ENCODE data around the gene FFAR4.

DNA sequence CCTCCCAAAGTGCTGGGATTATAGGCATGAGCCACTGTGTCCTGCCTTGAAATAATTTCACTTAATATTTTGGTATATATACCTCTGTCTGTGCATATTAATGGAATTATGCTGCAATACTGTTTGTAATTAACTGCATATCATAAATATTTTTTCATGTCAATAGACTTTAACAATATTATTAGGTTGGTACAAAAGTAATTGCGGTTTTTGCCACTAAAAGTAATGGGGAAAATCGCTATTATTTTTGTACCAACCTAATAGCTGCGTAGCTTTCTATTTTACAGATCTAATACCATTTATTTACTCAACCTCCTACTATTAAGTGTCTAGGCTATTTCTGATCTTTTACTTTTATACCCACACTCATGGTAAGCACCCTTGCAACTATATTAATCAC is 42.0 kb downstream of the FFAR4 start:
- TF ChIP-seq, protein P1, sequence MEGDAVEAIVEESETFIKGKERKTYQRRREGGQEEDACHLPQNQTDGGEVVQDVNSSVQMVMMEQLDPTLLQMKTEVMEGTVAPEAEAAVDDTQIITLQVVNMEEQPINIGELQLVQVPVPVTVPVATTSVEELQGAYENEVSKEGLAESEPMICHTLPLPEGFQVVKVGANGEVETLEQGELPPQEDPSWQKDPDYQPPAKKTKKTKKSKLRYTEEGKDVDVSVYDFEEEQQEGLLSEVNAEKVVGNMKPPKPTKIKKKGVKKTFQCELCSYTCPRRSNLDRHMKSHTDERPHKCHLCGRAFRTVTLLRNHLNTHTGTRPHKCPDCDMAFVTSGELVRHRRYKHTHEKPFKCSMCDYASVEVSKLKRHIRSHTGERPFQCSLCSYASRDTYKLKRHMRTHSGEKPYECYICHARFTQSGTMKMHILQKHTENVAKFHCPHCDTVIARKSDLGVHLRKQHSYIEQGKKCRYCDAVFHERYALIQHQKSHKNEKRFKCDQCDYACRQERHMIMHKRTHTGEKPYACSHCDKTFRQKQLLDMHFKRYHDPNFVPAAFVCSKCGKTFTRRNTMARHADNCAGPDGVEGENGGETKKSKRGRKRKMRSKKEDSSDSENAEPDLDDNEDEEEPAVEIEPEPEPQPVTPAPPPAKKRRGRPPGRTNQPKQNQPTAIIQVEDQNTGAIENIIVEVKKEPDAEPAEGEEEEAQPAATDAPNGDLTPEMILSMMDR (conservative IDR thresholded peaks at IDR 0.05; ENCODE audit: low read depth, low read length), result no peak
- no peak for TF ChIP-seq CEBPB (IDR thresholded peaks at IDR 0.05; ENCODE audit: low read depth, low read length)
- TF ChIP-seq MXI1 (IDR thresholded peaks at IDR 0.05; ENCODE audit: borderline replicate concordance, low read depth, low read length), result no peak
- no peak for TF ChIP-seq RCOR1 (IDR thresholded peaks at IDR 0.05; ENCODE audit: insufficient replicate concordance, low read length)
- no peak for TF ChIP-seq POLR2A (IDR thresholded peaks at IDR 0.05; ENCODE audit: low read depth, low read length)
- no peak for TF ChIP-seq SMC3 (IDR thresholded peaks at IDR 0.05; ENCODE audit: low read depth, low read length)
- TF ChIP-seq FOS (IDR thresholded peaks at IDR 0.05; ENCODE audit: low read depth, low read length), result no peak
- no peak for TF ChIP-seq MAZ (IDR thresholded peaks at IDR 0.05; ENCODE audit: borderline replicate concordance, low read depth, low read length)
- TF ChIP-seq RAD21 (IDR thresholded peaks at IDR 0.05; ENCODE audit: low read length), result no peak
- no peak for TF ChIP-seq MAFK (IDR thresholded peaks at IDR 0.05; ENCODE audit: low read depth, low read length)
